Neural cell (in vitro differentiated cells): ENCODE measurements around the gene ADAM11. TPM values are rescaled to one million over a fixed set of nuclear protein-coding genes. Genes with fewer than 3 reads are reported as not detected.

Experiments used
- H2AFZ ChIP-seq: fragments of 200-600, 300-800 bp; sonication (generic), shearing (Covaris generic); 2 replicates; pipeline ENCODE4 v1.6.0; 2014; ENCODE audit warnings: low read depth, mild to moderate bottlenecking, antibody characterized with exemption, low read length, moderate library complexity
- H3F3A ChIP-seq: fragments of 200-600 bp; shearing (Covaris generic); 2 replicates; pipeline ENCODE4 v1.6.1; 2016; ENCODE audit warnings: mild to moderate bottlenecking, moderate library complexity, mixed read lengths, antibody characterized with exemption, low read length; ENCODE audit not compliant: insufficient read depth, poor library complexity, severe bottlenecking
- H3K27ac ChIP-seq: fragments of 200-600, 300-800 bp; sonication (generic), shearing (Covaris generic); 2 replicates; pipeline ENCODE4 v1.5.1; 2014; ENCODE audit warnings: mild to moderate bottlenecking, low read length, moderate library complexity
- H3K27me3 ChIP-seq: fragments of 300-800, 200-600 bp; sonication (generic), shearing (Covaris generic); 2 replicates; pipeline ENCODE4 v1.6.0; 2014; ENCODE audit warnings: mild to moderate bottlenecking, low read depth, low read length, moderate library complexity; ENCODE audit not compliant: insufficient read depth
- H3K36me3 ChIP-seq: fragments of 300-800, 200-600 bp; sonication (generic), shearing (Covaris generic); 2 replicates; pipeline ENCODE4 v1.5.1; 2014; ENCODE audit warnings: mild to moderate bottlenecking, antibody characterized with exemption, low read length, moderate library complexity; ENCODE audit not compliant: insufficient read depth
- H3K4me2 ChIP-seq: fragments of 300-800, 200-600 bp; sonication (generic), shearing (Covaris generic); 2 replicates; pipeline ENCODE4 v1.6.0; 2014; ENCODE audit warnings: mild to moderate bottlenecking, low read length
- H3K4me3 ChIP-seq: fragments of 300-800, 200-600 bp; sonication (generic), shearing (Covaris generic); 2 replicates; pipeline ENCODE4 v1.5.1; 2014; ENCODE audit warnings: mild to moderate bottlenecking, low read length, moderate library complexity
- H3K79me2 ChIP-seq: fragments of 200-600 bp; shearing (Covaris generic); replicated peaks from 2 replicates; pipeline ENCODE4 v1.6.0; 2014; ENCODE audit warnings: mild to moderate bottlenecking, low read length, moderate library complexity; ENCODE audit not compliant: insufficient read depth
- H3K9ac ChIP-seq: fragments of 300-800, 200-600 bp; sonication (generic), shearing (Covaris generic); 2 replicates; pipeline ENCODE4 v1.6.1; 2016; ENCODE audit warnings: mild to moderate bottlenecking, low read length, mixed read lengths
- H3K9me2 ChIP-seq: fragments of 200-600 bp; shearing (Covaris generic); 2 replicates; pipeline ENCODE4 v1.6.1; 2016; ENCODE audit warnings: mild to moderate bottlenecking, low read length, mixed read lengths; ENCODE audit not compliant: insufficient read depth
- H3K9me3 ChIP-seq: fragments of 200-600, 300-800 bp; sonication (generic), shearing (Covaris generic); 2 replicates; pipeline ENCODE4 v1.6.1; 2016; ENCODE audit warnings: mild to moderate bottlenecking, mixed run types, low read length, moderate library complexity, mixed read lengths
- H4K20me1 ChIP-seq: fragments of 200-600 bp; shearing (Covaris generic); 2 replicates; pipeline ENCODE4 v1.6.1; 2016; ENCODE audit warnings: mild to moderate bottlenecking, mixed run types; ENCODE audit not compliant: insufficient read depth
- EP300 ChIP-seq: fragments of 450-650 bp; conservative IDR thresholded peaks from 2 replicates; pipeline ENCODE4 v1.6.1; 2014; ENCODE audit warnings: antibody characterized with exemption, mild to moderate bottlenecking, moderate library complexity; ENCODE audit not compliant: poor library complexity, severe bottlenecking
- EZH2 ChIP-seq: fragments of 200-600, 300-800 bp; shearing (Covaris generic), sonication (generic); IDR thresholded peaks from 2 replicates; pipeline ENCODE4 v1.6.1; 2014; ENCODE audit warnings: antibody characterized with exemption, low read length, borderline replicate concordance, mild to moderate bottlenecking; ENCODE audit not compliant: insufficient read depth, poor library complexity, severe bottlenecking
- MXI1 ChIP-seq: fragments of 450-650 bp; conservative IDR thresholded peaks from 2 replicates; pipeline ENCODE4 v1.6.1; 2014; ENCODE audit warnings: antibody characterized with exemption, mild to moderate bottlenecking; ENCODE audit not compliant: poor library complexity, severe bottlenecking
- POLR2AphosphoS5 ChIP-seq: IDR thresholded peaks from 2 replicates; pipeline ENCODE4 v1.6.1; 2012
- RAD21 ChIP-seq: fragments of 450-650 bp; conservative IDR thresholded peaks from 2 replicates; pipeline ENCODE4 v1.6.1; 2014; ENCODE audit warnings: antibody characterized with exemption, mild to moderate bottlenecking, moderate library complexity
- SMC3 ChIP-seq: fragments of 450-650 bp; conservative IDR thresholded peaks from 2 replicates; pipeline ENCODE4 v1.6.1; 2014; ENCODE audit warnings: antibody characterized with exemption, mild to moderate bottlenecking, moderate library complexity; ENCODE audit not compliant: poor library complexity
- TAF1 ChIP-seq: IDR thresholded peaks from 2 replicates; pipeline ENCODE4 v1.6.1; 2012; ENCODE audit warnings: low read depth
- polyA plus RNA-seq: library from polyadenylated mRNA; depleted of rRNA; stranded (reverse); fragments of >200 nt; gene quantifications from 2 replicates; pipeline ENCODE4 v1.2.3, GENCODE V29; 2014
- TF ChIP-seq, protein P1 (sequence below): fragments of 450-650 bp; IDR thresholded peaks from 2 replicates; pipeline ENCODE4 v1.5.1; 2014; ENCODE audit warnings: antibody characterized with exemption, mild to moderate bottlenecking, moderate library complexity; ENCODE audit not compliant: poor library complexity, severe bottlenecking
- TF ChIP-seq, protein P2 (sequence below): IDR thresholded peaks from 2 replicates; pipeline ENCODE4 v1.6.1; 2012; ENCODE audit warnings: borderline replicate concordance

The ADAM11 gene
- polyA plus RNA-seq, 1 donor from 2014 or later: 25.8 TPM

DNA sequence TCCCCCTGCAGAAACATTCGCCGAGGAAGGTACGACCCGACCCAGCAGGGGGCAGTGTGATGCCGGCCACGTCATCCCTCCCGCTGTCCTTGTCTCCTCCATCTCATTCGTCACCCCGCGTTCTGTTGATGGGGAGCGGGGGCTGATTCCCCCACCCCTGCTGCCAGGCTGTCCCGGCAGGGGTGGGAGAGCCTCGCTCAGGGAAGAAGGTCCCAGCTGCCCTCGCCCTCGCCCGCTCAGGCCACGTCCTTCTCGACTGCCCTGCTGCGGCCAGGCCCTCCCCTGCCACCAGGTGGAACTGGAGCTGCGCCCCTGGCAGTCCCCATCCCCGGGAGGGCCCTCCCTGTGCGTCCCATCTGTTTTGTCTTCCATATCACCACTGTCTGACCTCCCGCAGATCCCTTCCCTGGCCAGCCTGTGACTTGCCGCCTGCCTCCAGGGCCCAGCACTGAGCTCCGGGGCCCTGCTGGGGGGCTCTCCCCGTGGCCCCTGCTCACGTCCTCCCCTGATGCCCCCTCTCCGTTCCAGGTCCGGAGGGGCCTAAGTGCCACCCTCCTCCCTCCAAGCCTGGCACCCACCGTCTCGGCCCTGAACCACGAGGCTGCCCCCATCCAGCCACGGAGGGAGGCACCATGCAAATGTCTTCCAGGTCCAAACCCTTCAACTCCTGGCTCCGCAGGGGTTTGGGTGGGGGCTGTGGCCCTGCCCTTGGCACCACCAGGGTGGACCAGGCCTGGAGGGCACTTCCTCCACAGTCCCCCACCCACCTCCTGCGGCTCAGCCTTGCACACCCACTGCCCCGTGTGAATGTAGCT is 20.6 kb downstream of the ADAM11 start:
- Histone ChIP-seq H2AFZ (no peak overlapping the region), H3F3A (no peaks in the 10 kb centered on the region), H3K27me3 (peaks cover 6% of the 10 kb centered on the region), H3K27ac (no peak overlapping the region), H3K4me3 (no peak overlapping the region), H3K9ac (no peak overlapping the region), H3K4me2 (no peak overlapping the region), H4K20me1 (no peaks in the 10 kb centered on the region), H3K79me2 (no peaks in the 10 kb centered on the region), H3K9me3 (no peaks in the 10 kb centered on the region), H3K9me2 (no peaks in the 10 kb centered on the region), H3K36me3 (no peaks in the 10 kb centered on the region)
- TF ChIP-seq, protein P1, sequence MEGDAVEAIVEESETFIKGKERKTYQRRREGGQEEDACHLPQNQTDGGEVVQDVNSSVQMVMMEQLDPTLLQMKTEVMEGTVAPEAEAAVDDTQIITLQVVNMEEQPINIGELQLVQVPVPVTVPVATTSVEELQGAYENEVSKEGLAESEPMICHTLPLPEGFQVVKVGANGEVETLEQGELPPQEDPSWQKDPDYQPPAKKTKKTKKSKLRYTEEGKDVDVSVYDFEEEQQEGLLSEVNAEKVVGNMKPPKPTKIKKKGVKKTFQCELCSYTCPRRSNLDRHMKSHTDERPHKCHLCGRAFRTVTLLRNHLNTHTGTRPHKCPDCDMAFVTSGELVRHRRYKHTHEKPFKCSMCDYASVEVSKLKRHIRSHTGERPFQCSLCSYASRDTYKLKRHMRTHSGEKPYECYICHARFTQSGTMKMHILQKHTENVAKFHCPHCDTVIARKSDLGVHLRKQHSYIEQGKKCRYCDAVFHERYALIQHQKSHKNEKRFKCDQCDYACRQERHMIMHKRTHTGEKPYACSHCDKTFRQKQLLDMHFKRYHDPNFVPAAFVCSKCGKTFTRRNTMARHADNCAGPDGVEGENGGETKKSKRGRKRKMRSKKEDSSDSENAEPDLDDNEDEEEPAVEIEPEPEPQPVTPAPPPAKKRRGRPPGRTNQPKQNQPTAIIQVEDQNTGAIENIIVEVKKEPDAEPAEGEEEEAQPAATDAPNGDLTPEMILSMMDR: peak; percentile 72
- peak; percentile 53 for TF ChIP-seq SMC3
- peak; percentile 59 for TF ChIP-seq RAD21
- no peak for TF ChIP-seq MXI1

DNA sequence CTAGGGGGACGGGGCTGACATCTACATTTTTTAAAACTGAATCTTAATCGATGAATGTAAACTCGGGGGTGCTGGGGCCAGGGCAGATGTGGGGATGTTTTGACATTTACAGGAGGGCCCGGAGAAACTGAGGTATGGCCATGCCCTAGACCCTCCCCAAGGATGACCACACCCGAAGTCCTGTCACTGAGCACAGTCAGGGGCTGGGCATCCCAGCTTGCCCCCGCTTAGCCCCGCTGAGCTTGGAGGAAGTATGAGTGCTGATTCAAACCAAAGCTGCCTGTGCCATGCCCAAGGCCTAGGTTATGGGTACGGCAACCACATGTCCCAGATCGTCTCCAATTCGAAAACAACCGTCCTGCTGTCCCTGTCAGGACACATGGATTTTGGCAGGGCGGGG is 21.4 kb downstream of the ADAM11 start:
- H3K9ac ChIP-seq: no peak overlapping the region
- no peaks in the 10 kb centered on the region for H3K36me3 ChIP-seq
- no peak overlapping the region for H2AFZ ChIP-seq
- H3K9me2 ChIP-seq: no peaks in the 10 kb centered on the region
- no peak overlapping the region for H3K4me3 ChIP-seq
- no peak overlapping the region for H3K27ac ChIP-seq
- no peaks in the 10 kb centered on the region for H4K20me1 ChIP-seq
- TF ChIP-seq POLR2AphosphoS5: no peak
- TF ChIP-seq MXI1: no peak
- no peak for TF ChIP-seq EZH2
- TF ChIP-seq SMC3: no peak
- TF ChIP-seq, protein P1: no peak
- TF ChIP-seq EP300: no peak
- TF ChIP-seq, protein P2, sequence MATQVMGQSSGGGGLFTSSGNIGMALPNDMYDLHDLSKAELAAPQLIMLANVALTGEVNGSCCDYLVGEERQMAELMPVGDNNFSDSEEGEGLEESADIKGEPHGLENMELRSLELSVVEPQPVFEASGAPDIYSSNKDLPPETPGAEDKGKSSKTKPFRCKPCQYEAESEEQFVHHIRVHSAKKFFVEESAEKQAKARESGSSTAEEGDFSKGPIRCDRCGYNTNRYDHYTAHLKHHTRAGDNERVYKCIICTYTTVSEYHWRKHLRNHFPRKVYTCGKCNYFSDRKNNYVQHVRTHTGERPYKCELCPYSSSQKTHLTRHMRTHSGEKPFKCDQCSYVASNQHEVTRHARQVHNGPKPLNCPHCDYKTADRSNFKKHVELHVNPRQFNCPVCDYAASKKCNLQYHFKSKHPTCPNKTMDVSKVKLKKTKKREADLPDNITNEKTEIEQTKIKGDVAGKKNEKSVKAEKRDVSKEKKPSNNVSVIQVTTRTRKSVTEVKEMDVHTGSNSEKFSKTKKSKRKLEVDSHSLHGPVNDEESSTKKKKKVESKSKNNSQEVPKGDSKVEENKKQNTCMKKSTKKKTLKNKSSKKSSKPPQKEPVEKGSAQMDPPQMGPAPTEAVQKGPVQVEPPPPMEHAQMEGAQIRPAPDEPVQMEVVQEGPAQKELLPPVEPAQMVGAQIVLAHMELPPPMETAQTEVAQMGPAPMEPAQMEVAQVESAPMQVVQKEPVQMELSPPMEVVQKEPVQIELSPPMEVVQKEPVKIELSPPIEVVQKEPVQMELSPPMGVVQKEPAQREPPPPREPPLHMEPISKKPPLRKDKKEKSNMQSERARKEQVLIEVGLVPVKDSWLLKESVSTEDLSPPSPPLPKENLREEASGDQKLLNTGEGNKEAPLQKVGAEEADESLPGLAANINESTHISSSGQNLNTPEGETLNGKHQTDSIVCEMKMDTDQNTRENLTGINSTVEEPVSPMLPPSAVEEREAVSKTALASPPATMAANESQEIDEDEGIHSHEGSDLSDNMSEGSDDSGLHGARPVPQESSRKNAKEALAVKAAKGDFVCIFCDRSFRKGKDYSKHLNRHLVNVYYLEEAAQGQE: no peak
- TF ChIP-seq TAF1: no peak
- no peak for TF ChIP-seq RAD21
- no peaks in the 10 kb centered on the region for H3F3A ChIP-seq
- H3K27me3 ChIP-seq: peaks cover 6% of the 10 kb centered on the region
- no peak overlapping the region for H3K4me2 ChIP-seq
- no peaks in the 10 kb centered on the region for H3K9me3 ChIP-seq
- no peaks in the 10 kb centered on the region for H3K79me2 ChIP-seq
